Astrocyte (in vitro differentiated cells and primary cell): ENCODE results near the gene PLAAT2. TPM values are rescaled to one million over a fixed set of nuclear protein-coding genes. Genes with fewer than 3 reads are reported as not detected.

ENCODE experiments used
- total RNA-seq: library from RNA; stranded (reverse); gene quantifications from 2 replicates; pipeline ENCODE4 v1.2.1, GENCODE V29; 2021

The PLAAT2 gene
- total RNA-seq, 1 donor from 2014 or later = 0.52 TPM

Other genes with a start within 250 kb of the PLAAT2 start
- gene SLC22A9, start 193.6 kb downstream of the PLAAT2 start, total RNA-seq = not detected in 2 replicates
- 0.36 and 0.50 TPM in 2 replicates for gene PLAAT5, start 72.2 kb downstream of the PLAAT2 start, total RNA-seq
- gene LGALS12, start 57.3 kb downstream of the PLAAT2 start, total RNA-seq = not detected in 2 replicates
- gene PLAAT4, start 26.6 kb downstream of the PLAAT2 start, total RNA-seq = 4.9 and 7.8 TPM in 2 replicates
- gene PLAAT3, start 51.1 kb upstream of the PLAAT2 start, total RNA-seq = 11.5 and 15.5 TPM in 2 replicates
- 45.2 and 47.9 TPM in 2 replicates for gene ATL3, start 108.0 kb upstream of the PLAAT2 start, total RNA-seq
- 99.5 and 106 TPM in 2 replicates for gene RTN3, start 118.1 kb upstream of the PLAAT2 start, total RNA-seq
- gene ZFTA, start 205.4 kb upstream of the PLAAT2 start, total RNA-seq = 29.0 and 31.2 TPM in 2 replicates